Esophagus (tissue), 2 donors: ENCODE results near the gene IGF1R. TPM values are rescaled to one million over a fixed set of nuclear protein-coding genes. Genes with fewer than 3 reads are reported as not detected.
A peak's percentile ranks its signal among the peaks of the same experiment; 100 is the strongest.

Source experiments
- H3K27ac ChIP-seq, 2 donors: one replicate each; pipeline ENCODE4 v1.5.1; 2013; ENCODE audit warnings: low read depth in 2 of 2, mild to moderate bottlenecking in 2 of 2, inconsistent platforms in 1 of 2, low read length in 1 of 2, moderate library complexity in 1 of 2
- H3K27me3 ChIP-seq, 2 donors: one replicate each; pipeline ENCODE4 v1.6.1; 2013; ENCODE audit warnings: low read length in 2 of 2, control low read depth in 1 of 2, mild to moderate bottlenecking in 1 of 2; ENCODE audit not compliant: insufficient read depth in 2 of 2, control insufficient read depth in 1 of 2
- H3K36me3 ChIP-seq, 2 donors: one replicate each; pipeline ENCODE4 v1.6.1; 2013; ENCODE audit warnings: low read length in 1 of 2; ENCODE audit not compliant: control insufficient read depth in 2 of 2, insufficient read depth in 2 of 2
- H3K4me1 ChIP-seq, 2 donors: one replicate each; pipeline ENCODE4 v1.6.1; 2013; ENCODE audit warnings: low read length in 1 of 2; ENCODE audit not compliant: control insufficient read depth in 2 of 2, insufficient read depth in 2 of 2
- H3K4me3 ChIP-seq, 2 donors: one replicate each; pipeline ENCODE4 v1.5.1; 2013; ENCODE audit warnings: low read length in 2 of 2, mild to moderate bottlenecking in 2 of 2, low read depth in 1 of 2, moderate library complexity in 1 of 2
- H3K9me3 ChIP-seq, 2 donors: one replicate each; pipeline ENCODE4 v1.6.1; 2013; ENCODE audit warnings: mild to moderate bottlenecking in 2 of 2, low read depth in 1 of 2, low read length in 1 of 2, moderate library complexity in 1 of 2; ENCODE audit not compliant: control insufficient read depth in 2 of 2, insufficient read depth in 1 of 2
- WGBS, 2 donors: extraction: QIAGEN DNeasy Blood & Tissue Kit; methylation state at CpG; one replicate each; pipeline ENCODE4 v1.1.7; 2013; 5-methylcytosine and 5-hydroxymethylcytosine counted together
- polyA plus RNA-seq, 2 donors: library from polyadenylated mRNA; stranded (reverse); fragments of 200-250 nt; gene quantifications; one replicate each; pipeline ENCODE4 v1.2.3, GENCODE V29; 2013
- donor health status: healthy with polysubstance abuse.
- donor health status: Bipolar disorder and iron deficiency.

Gene IGF1R
- polyA plus RNA-seq, 2 donors = 4.1 to 4.4 TPM

DNA sequence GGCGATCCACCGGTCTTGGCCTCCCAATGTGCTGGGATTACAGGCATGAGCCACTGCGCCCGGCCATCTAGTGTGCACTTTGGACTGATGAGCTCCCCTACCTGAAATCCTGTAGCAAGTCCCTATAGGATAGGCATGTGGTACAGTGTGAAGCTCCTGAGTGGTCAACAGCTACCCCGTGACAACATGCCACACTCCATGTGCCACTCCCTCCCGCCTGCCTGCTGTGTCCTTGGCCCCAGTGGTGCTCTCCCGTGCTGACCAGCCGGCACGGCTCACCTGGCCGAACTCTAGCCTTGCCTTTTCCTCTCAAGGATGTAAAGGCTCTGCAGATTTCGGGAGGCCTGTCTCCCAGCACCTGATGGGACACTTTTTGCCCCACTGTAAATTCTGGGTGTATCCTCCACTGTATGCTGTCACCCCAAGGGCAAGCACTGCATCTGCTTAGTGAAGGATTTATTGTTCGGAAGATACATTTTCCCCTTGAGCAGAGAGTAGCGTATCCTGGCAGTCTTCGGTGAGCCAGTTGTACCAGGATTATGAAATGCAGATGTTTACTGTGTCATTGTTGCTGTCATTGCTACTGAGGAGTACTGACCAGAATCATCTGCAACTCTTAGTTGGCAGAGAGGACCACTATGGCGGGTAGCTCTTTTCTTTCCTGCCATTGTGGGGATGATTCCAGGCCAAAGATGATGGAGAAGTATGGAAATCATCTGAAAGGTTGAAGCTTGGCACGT lies 64.7 kb downstream of the IGF1R start:
- 85% methylated on average over 16 of the region's 16 CpGs for WGBS, 2 donors
- peaks cover 9 to 17% of the 10 kb centered on the region in 2 donors for H3K4me1 ChIP-seq
- H3K36me3 ChIP-seq = peaks cover 5 to 8% of the 10 kb centered on the region in 2 donors
- H3K27ac ChIP-seq = peak overlapping the region; percentile 67 to 72
- no peak overlapping the region for H3K4me3 ChIP-seq
- H3K27me3 ChIP-seq = no peaks in the 10 kb centered on the region
- H3K9me3 ChIP-seq = peaks cover 0 to 3% of the 10 kb centered on the region in 2 donors

DNA sequence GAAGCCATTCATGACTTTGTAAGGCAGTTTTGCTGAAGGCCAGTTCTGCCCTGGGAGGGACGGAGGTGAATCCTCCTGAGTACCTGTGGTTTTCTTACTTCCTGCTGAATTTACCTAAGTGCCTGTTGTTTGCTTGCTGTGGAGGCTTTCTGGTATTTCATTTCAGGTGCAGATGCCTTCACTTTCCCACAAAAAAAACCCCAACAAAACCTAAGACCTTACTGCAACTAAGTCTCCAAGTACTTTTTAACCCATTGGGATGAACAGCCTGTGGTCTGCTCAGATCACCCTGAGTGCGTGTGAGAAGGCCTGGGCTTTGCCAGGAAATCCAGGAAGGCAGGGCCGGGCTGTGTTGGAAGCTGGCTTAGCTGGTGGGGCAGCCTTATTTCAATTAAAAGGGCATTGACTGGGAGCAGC lies 65.3 kb downstream of the IGF1R start:
- peaks cover 0 to 5% of the 10 kb centered on the region in 2 donors for H3K36me3 ChIP-seq
- no peak overlapping the region for H3K4me3 ChIP-seq
- H3K27ac ChIP-seq = peak overlapping the region; percentile 67 to 72
- H3K27me3 ChIP-seq = no peaks in the 10 kb centered on the region
- H3K9me3 ChIP-seq = peaks cover 0 to 3% of the 10 kb centered on the region in 2 donors
- peaks cover 9 to 21% of the 10 kb centered on the region in 2 donors for H3K4me1 ChIP-seq
- WGBS, 2 donors = 26 to 27% methylated on average over 3 of the region's 3 CpGs

DNA sequence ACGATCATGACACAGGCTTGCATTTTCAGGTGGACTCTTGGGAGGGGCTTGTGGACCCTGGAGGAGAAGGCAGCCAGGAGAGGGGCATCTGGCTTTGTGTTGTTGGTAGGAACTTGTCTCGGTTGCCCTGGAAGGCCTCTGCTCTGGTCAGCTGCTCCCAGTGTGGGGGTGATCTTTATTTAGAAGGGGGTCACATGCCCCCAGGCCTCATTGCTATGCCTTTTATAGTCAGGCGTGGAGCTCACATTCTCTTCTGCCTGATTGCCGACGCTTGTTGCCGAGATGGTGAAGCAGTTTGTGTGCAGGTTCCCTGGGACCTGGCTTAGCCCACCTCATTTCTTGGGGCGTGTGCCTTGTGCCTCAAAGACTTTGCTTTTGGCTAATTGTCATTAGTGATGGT lies 66.6 kb downstream of the IGF1R start:
- 81 to 83% methylated on average over 7 of the region's 7 CpGs for WGBS, 2 donors
- Histone ChIP-seq H3K4me1 (peaks cover 9 to 21% of the 10 kb centered on the region in 2 donors), H3K9me3 (peaks cover 0 to 3% of the 10 kb centered on the region in 2 donors), H3K4me3 (no peak overlapping the region), H3K36me3 (peaks cover 0 to 5% of the 10 kb centered on the region in 2 donors), H3K27ac (peak overlapping the region in 1 of 2 donors; percentile 3), H3K27me3 (no peaks in the 10 kb centered on the region)

DNA sequence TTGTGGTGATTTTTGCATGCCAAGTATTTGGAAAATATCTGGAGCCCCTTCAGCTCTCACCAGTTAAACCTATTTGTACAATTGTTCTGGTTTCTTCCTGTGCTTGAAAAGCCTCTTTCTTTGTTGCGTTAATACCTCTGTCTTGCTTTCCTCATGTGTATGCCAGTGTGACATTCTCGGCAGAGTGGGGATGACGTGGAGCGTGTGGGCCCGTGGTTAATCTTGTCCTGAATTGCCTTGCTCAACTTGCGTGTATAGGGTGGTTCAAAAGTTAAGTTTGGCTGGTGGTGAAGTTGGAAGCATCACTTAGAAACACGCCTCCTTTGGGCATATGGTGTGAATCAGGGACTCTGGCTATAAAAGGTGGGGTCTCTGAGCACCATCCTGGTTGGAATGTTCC lies 67.1 kb downstream of the IGF1R start:
- Histone ChIP-seq H3K27ac (peak overlapping the region in 1 of 2 donors; percentile 6), H3K36me3 (peaks cover 0 to 5% of the 10 kb centered on the region in 2 donors), H3K9me3 (peaks cover 0 to 3% of the 10 kb centered on the region in 2 donors), H3K27me3 (no peaks in the 10 kb centered on the region), H3K4me1 (peaks cover 9 to 21% of the 10 kb centered on the region in 2 donors), H3K4me3 (no peak overlapping the region)
- WGBS, 2 donors = 64 to 70% methylated on average over 7 of the region's 7 CpGs

DNA sequence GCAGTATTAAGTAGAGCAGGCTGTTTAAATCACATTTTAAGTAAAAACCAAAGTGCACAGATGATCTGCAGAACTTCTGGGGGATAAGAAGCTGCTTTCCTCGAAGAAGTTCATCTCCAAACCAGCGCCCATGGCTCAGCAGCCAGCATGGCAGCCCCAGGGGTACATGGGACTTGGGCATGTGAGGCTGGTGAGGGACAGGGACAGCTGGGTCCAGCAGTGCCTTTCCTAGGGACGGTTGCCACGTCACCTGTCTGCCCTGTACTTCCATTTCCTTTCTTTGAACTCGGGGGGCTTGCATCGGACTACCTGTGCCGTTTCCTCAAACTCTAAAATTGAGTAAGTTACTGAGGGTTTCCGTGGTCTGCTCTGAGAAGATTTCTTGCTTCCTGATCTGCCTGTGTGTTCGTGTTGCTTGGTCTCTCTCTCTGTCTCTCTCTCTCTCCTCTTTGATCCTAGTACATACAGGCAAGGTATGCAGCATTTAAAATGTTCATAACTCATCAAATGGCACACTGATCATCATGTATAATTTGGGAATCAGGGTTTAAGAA lies 67.6 kb downstream of the IGF1R start:
- peaks cover 0 to 5% of the 10 kb centered on the region in 2 donors for H3K36me3 ChIP-seq
- H3K9me3 ChIP-seq = peaks cover 0 to 3% of the 10 kb centered on the region in 2 donors
- H3K4me1 ChIP-seq = peaks cover 12 to 21% of the 10 kb centered on the region in 2 donors
- H3K4me3 ChIP-seq = no peak overlapping the region
- no peaks in the 10 kb centered on the region for H3K27me3 ChIP-seq
- H3K27ac ChIP-seq = no peak overlapping the region
- 72 to 73% methylated on average over 9 of the region's 9 CpGs for WGBS, 2 donors

DNA sequence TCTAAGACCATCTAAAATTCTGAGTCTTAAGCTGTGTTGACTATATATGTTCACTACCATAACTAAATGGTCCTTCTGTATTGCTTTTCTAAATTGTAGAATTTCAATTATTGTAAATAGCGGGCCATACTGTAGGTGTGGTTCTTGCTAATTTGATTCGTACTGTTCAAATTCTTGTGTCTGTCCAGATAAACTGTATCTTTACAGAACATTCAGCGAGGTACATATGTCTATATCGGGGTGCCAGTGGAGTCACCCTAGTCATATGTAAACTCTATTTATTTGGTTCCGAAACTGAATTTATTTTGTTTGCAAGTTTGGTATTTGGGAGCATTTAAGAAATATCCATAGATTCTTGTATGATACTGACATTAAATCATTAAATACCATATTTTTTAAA lies 69.0 kb downstream of the IGF1R start:
- whole genome bisulfite sequencing, 2 donors = 95% methylated on average over 5 of the region's 5 CpGs
- H3K27me3 ChIP-seq = no peaks in the 10 kb centered on the region
- H3K4me1 ChIP-seq = peaks cover 13 to 21% of the 10 kb centered on the region in 2 donors
- no peak overlapping the region for H3K27ac ChIP-seq
- H3K9me3 ChIP-seq = no peaks in the 10 kb centered on the region
- no peaks in the 10 kb centered on the region for H3K36me3 ChIP-seq
- H3K4me3 ChIP-seq = no peak overlapping the region

DNA sequence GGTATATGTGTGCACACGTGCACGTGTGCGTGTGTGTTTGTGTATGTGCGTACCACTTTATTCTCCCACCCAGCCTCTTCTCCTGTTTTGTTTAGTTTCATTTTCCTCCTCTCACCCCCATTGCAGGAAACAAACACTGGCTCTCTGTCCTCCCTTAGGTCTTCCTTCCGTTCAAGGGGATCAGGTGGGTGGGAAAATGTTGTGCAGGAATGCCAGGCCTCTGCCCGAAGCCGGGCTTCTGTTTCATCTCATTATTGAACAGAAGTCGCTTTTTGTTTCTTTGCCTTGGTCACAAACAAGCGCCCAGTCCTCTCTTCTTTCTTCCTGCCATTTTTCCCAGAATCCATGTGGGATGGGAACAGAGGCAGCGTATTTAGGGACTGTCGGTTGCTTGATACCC lies 69.6 kb downstream of the IGF1R start:
- Histone ChIP-seq H3K27me3 (no peaks in the 10 kb centered on the region), H3K27ac (no peak overlapping the region), H3K36me3 (no peaks in the 10 kb centered on the region), H3K4me1 (peaks cover 13 to 18% of the 10 kb centered on the region in 2 donors), H3K4me3 (no peak overlapping the region), H3K9me3 (no peaks in the 10 kb centered on the region)
- 84 to 88% methylated on average over 11 of the region's 11 CpGs for WGBS, 2 donors

DNA sequence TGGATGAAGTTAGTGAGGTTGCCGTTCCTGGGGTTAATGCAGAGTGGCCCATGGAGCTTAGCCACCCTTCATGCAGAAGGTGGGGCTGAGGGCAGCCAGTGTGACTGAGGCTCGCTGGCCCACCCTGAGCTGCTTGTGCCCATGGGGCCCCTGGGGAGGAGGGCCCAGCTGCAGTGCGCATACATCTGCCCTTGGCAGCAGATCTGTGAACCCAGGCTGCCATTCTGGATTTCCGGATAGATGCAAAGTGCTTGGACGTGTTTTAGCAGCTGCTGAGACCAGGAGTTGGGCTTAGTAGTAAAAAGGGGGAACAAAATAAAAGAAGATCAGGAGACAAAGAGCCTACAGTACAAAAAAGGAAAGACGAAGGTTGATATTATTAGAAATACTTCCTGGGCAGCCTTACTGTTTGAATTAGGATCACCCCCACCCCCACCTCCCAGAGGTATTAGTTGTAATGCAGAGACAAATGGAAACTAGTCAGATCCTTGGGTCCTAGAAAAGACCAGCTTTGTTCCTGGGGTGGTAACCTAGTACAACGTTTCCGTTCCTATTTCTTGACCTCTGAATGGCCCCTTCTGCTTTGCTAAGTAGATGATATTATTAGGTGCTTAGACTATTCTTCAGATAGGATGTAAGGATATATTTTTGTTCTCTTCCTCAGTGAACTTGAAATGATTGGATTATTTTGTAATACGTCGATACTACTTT lies 70.2 kb downstream of the IGF1R start:
- Histone ChIP-seq H3K27ac (no peak overlapping the region), H3K36me3 (no peaks in the 10 kb centered on the region), H3K4me3 (no peak overlapping the region), H3K9me3 (no peaks in the 10 kb centered on the region), H3K27me3 (no peaks in the 10 kb centered on the region), H3K4me1 (peaks cover 13 to 14% of the 10 kb centered on the region in 2 donors)
- 39 to 52% methylated on average over 10 of the region's 10 CpGs for WGBS, 2 donors

DNA sequence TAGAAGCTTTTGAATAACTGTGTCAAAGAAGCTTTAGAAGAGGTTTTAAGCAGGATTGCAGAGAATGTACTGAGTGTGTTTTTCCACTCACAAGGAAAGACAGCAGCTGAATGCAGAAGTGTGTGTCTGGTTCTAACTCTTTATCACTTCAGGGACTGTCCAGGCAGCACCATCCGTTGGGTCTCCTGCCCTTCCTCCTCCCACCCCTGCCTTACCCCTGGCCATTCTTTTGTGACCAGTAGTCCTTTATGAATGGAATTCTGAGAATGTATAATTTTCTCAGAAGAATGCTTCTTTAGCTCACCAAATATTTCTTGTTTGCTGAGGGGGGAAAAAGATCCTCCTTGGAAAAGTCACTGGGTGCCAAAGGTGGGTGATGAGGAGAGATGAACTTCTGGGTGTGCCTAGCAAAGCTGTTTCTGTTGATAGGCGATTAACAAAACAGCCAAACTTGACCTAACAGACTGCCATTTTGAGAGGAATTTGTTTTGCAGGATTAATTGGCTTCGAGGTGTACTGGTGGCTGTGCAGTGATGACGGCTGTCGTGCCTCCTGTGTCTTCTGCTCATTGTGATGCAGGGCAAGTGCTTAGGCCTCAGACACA lies 70.9 kb downstream of the IGF1R start:
- no peak overlapping the region for H3K27ac ChIP-seq
- H3K4me3 ChIP-seq = no peak overlapping the region
- peaks cover 13 to 14% of the 10 kb centered on the region in 2 donors for H3K4me1 ChIP-seq
- no peaks in the 10 kb centered on the region for H3K9me3 ChIP-seq
- no peaks in the 10 kb centered on the region for H3K36me3 ChIP-seq
- 69 to 71% methylated on average over 5 of the region's 5 CpGs for WGBS, 2 donors
- H3K27me3 ChIP-seq = no peaks in the 10 kb centered on the region
